A673 (cell line): ENCODE results near the gene SMIM45.

Source experiments
- EZH2 ChIP-seq: fragments of 200-600 bp; sonication (generic); IDR thresholded peaks from 2 replicates; pipeline ENCODE4 v1.6.1; 2017; ENCODE audit warnings: borderline replicate concordance, low read depth, mild to moderate bottlenecking, mixed read lengths, antibody characterized with exemption, low read length; ENCODE audit not compliant: poor library complexity, severe bottlenecking
- TF ChIP-seq, protein P1 (sequence below): fragments of 300-800, 200-600 bp; sonication (generic); conservative IDR thresholded peaks from 2 replicates; pipeline ENCODE4 v1.5.1; 2017; ENCODE audit warnings: low read depth, mild to moderate bottlenecking, antibody characterized with exemption, low read length, moderate library complexity, mixed read lengths

DNA sequence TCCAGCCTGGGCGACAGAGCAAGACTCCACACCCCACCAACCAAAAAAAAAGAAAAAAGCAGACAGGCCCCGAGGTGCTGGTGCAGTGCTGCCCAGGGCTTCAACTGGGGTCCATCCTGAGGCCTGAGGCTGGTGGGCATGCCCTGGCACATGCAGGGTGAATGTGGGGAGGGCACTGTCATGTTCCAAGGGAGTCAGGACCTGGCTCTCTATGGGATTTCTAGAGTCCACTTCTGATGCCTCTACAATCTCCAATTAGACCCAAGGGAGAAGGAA is 15.1 kb upstream of the SMIM45 start:
- TF ChIP-seq, protein P1, sequence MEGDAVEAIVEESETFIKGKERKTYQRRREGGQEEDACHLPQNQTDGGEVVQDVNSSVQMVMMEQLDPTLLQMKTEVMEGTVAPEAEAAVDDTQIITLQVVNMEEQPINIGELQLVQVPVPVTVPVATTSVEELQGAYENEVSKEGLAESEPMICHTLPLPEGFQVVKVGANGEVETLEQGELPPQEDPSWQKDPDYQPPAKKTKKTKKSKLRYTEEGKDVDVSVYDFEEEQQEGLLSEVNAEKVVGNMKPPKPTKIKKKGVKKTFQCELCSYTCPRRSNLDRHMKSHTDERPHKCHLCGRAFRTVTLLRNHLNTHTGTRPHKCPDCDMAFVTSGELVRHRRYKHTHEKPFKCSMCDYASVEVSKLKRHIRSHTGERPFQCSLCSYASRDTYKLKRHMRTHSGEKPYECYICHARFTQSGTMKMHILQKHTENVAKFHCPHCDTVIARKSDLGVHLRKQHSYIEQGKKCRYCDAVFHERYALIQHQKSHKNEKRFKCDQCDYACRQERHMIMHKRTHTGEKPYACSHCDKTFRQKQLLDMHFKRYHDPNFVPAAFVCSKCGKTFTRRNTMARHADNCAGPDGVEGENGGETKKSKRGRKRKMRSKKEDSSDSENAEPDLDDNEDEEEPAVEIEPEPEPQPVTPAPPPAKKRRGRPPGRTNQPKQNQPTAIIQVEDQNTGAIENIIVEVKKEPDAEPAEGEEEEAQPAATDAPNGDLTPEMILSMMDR: no peak
- TF ChIP-seq EZH2: no peak
